Endothelial cell of umbilical vein (primary cell): Measurements from ENCODE around the gene PLN. TPM values are rescaled to one million over a fixed set of nuclear protein-coding genes. Genes with fewer than 3 reads are reported as not detected.

Source experiments
- BruUV-seq: library from RNA; stranded (reverse); fragments of 400-500 nt; replicated peaks from 2 replicates; lab custom pipeline; 2021; lab: Mats Ljungman, UMichigan
- CTCF ChIA-PET: fragments of 300-600, 350-600 bp; sonication (Branson Sonifier 250); formaldehyde crosslinking; loops from one replicate; lab custom pipeline; 2021; ENCODE audit warnings: antibody characterized with exemption, inconsistent platforms; lab: Charles Lee
- POLR2A ChIA-PET: fragments of 300-600, 350-600 bp; sonication (Branson Sonifier 250); formaldehyde crosslinking; loops from one replicate; lab custom pipeline; 2021; ENCODE audit warnings: antibody characterized with exemption, inconsistent platforms; lab: Charles Lee
- DNase-seq: peaks from one replicate; pipeline ENCODE4 v3.0.0-alpha.2; 2011; ENCODE audit warnings: low read depth, low spot score
- FAIRE-seq: peaks from 2 replicates; lab custom pipeline; 2011; peaks lifted over from hg19 to GRCh38; lab: Jason Lieb, UNC
- H2AFZ ChIP-seq: 2 replicates; pipeline ENCODE4 v1.6.0; 2012; ENCODE audit warnings: low read depth, low read length, control low read depth, inconsistent platforms
- H3K27ac ChIP-seq: 2 replicates; pipeline ENCODE4 v1.5.1; 2011; ENCODE audit warnings: low read depth, mild to moderate bottlenecking, control low read depth, low read length, moderate library complexity; ENCODE audit not compliant: insufficient read depth
- H3K27me3 ChIP-seq, 2 experiments: 2 replicates each; pipeline versions ENCODE4 v1.6.0 to v1.6.1; 2011; ENCODE audit warnings: low read length in 2 of 2, mixed read lengths in 1 of 2; ENCODE audit not compliant: control insufficient read depth in 2 of 2, insufficient read depth in 2 of 2
- H3K36me3 ChIP-seq, 2 experiments: 2 replicates in 1 of 2; 3 replicates in 1 of 2; pipeline ENCODE4 v1.5.1; 2011; ENCODE audit warnings: low read length in 2 of 2, mild to moderate bottlenecking in 1 of 2, moderate library complexity in 1 of 2; ENCODE audit not compliant: control insufficient read depth in 2 of 2, insufficient read depth in 2 of 2; ENCODE audit errors: extremely low read depth in 1 of 2
- H3K4me1 ChIP-seq: 3 replicates; pipeline ENCODE4 v1.5.1; 2011; ENCODE audit warnings: mild to moderate bottlenecking, low read length; ENCODE audit not compliant: control insufficient read depth, insufficient read depth; ENCODE audit errors: extremely low read depth
- H3K4me2 ChIP-seq: 2 replicates; pipeline ENCODE4 v1.6.1; 2011; ENCODE audit warnings: low read length, control low read depth, mixed read lengths; ENCODE audit not compliant: insufficient read depth
- H3K4me3 ChIP-seq, 3 experiments: fragments of 200-600 bp in 1 of 3; sonication (generic), shearing (Covaris generic) in 1 of 3; replicated peaks in 1 of 3; 2 replicates each; pipeline ENCODE4 v1.5.1; 2011 to 2016; ENCODE audit warnings: control low read depth in 3 of 3, low read length in 3 of 3, mild to moderate bottlenecking in 2 of 3, inconsistent platforms in 1 of 3, low read depth in 1 of 3, moderate library complexity in 1 of 3; ENCODE audit not compliant: insufficient read depth in 1 of 3
- H3K79me2 ChIP-seq: 2 replicates; pipeline ENCODE4 v1.6.0; 2012; ENCODE audit warnings: low read length, inconsistent platforms; ENCODE audit not compliant: control insufficient read depth, insufficient read depth
- H3K9ac ChIP-seq: replicated peaks from 2 replicates; pipeline ENCODE3; 2011; ENCODE audit warnings: low read length, control low read depth; ENCODE audit not compliant: insufficient read depth; ENCODE audit errors: extremely low read depth
- H3K9me1 ChIP-seq: replicated peaks from 3 replicates; pipeline ENCODE4 v1.6.0; 2011; ENCODE audit warnings: mild to moderate bottlenecking, low read length; ENCODE audit not compliant: control insufficient read depth, insufficient read depth; ENCODE audit errors: extremely low read depth
- H3K9me3 ChIP-seq: replicated peaks from 2 replicates; pipeline ENCODE4 v1.5.1; 2012; ENCODE audit warnings: low read length, inconsistent platforms; ENCODE audit not compliant: control insufficient read depth, insufficient read depth
- H4K20me1 ChIP-seq: replicated peaks from 2 replicates; pipeline ENCODE3; 2011; ENCODE audit warnings: mild to moderate bottlenecking, low read length; ENCODE audit not compliant: control insufficient read depth, insufficient read depth; ENCODE audit errors: extremely low read depth
- EZH2 ChIP-seq: IDR thresholded peaks from 2 replicates; pipeline ENCODE4 v1.6.1; 2012; ENCODE audit warnings: borderline replicate concordance, low read depth, mild to moderate bottlenecking, moderate library complexity, low read length, inconsistent platforms; ENCODE audit not compliant: severe bottlenecking
- FOS ChIP-seq: IDR thresholded peaks from 2 replicates; pipeline ENCODE4 v1.6.1; 2011; ENCODE audit warnings: mild to moderate bottlenecking, low read length, moderate library complexity, borderline replicate concordance; ENCODE audit not compliant: insufficient read depth
- GATA2 ChIP-seq: IDR thresholded peaks from 2 replicates; pipeline ENCODE4 v1.7.0; 2011; ENCODE audit warnings: low read depth, mild to moderate bottlenecking, moderate library complexity, mixed read lengths, low read length; ENCODE audit not compliant: insufficient read length, insufficient read depth
- JUN ChIP-seq: IDR thresholded peaks from 2 replicates; pipeline ENCODE4 v1.6.1; 2011; ENCODE audit warnings: borderline replicate concordance, low read depth; ENCODE audit not compliant: insufficient read length, insufficient read depth
- MYC ChIP-seq: IDR thresholded peaks from one replicate; pipeline ENCODE4 v1.6.1; 2011; ENCODE audit warnings: mild to moderate bottlenecking, low read depth, low read length
- POLR2A ChIP-seq: IDR thresholded peaks from 2 replicates; pipeline ENCODE4 v1.6.1; 2012; ENCODE audit warnings: low read depth, mild to moderate bottlenecking, control low read depth, low read length
- POLR2AphosphoS5 ChIP-seq: IDR thresholded peaks from 2 replicates; pipeline ENCODE4 v1.6.1; 2012; ENCODE audit warnings: low read depth, mild to moderate bottlenecking, control low read depth, low read length, moderate library complexity; ENCODE audit not compliant: insufficient read depth
- dilution Hi-C: fragments of 300-500 bp; cut with MboI; formaldehyde crosslinking; loops from one replicate; pipeline ENCODE4 v1.15.0; 2019; ENCODE audit warnings: low sequenced_read_pairs; ENCODE audit not compliant: extremely low pct_ligation_motif_present
- intact Hi-C: fragments of 100-400 bp; cut with micrococcal nuclease; formaldehyde crosslinking; loops from one replicate; pipeline ENCODE4 v1.10.0; 2022
- polyA plus RNA-seq, 4 experiments: library from polyadenylated mRNA; depleted of rRNA in 3 of 4; stranded (reverse) in 3 of 4; unstranded in 1 of 4; fragments of >200 nt; gene quantifications; 2 replicates each; pipeline versions ENCODE4 v1.2.1 to v1.2.3, GENCODE V29; 2011 to 2012; ENCODE audit warnings: missing spikeins in 1 of 4
- total RNA-seq: library from RNA; stranded (reverse); gene quantifications from 2 replicates; pipeline ENCODE4 v1.2.3, GENCODE V29; 2021
- TF ChIP-seq, protein P1 (sequence below), 2 donors: IDR thresholded peaks; 1 replicate in 1 of 2; 2 replicates in 1 of 2; pipeline ENCODE4 v1.5.1; 2011; ENCODE audit warnings: low read length in 2 of 2, mild to moderate bottlenecking in 2 of 2, moderate library complexity in 2 of 2, control low read depth in 1 of 2, inconsistent platforms in 1 of 2, low read depth in 1 of 2; ENCODE audit not compliant: insufficient read depth in 1 of 2; ENCODE audit errors: extremely low read depth in 1 of 2
- TF ChIP-seq, protein P2 (sequence below): IDR thresholded peaks from 2 replicates; pipeline ENCODE4 v1.6.1; 2011; ENCODE audit not compliant: insufficient read depth, insufficient read length

The PLN gene
- total and polyA plus RNA-seq, 2 donors (not counting 3 experiments of a cell fraction or from before 2014, with no cell fraction given), result not detected

DNA sequence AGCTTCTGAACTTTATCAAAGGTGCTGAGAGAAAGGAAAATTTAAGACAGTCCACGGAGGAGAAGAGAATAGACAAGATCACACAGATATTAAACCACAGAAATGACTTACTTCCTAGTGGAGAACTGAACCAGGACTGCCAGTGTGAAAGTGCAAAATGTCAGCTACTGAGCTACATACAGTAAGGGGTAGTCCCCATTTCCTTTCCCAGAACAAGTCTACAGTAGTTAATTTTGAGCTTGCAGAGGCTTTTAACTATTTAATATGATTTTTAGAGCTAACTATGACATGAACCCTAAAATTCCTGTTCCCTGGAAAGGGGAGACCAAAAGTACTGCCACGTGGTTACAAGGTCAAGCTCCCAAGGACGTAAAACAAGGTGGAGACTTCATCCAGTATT lies 58.2 kb downstream of the PLN start:
- H3K36me3 ChIP-seq, result no peaks in the 10 kb centered on the region
- no peak overlapping the region for H3K4me2 ChIP-seq
- DNase-seq, result no peak
- no peak overlapping the region for H3K27ac ChIP-seq
- ChIA-PET CTCF (interaction anchor here (1.2 to 1.5 kb wide), 3 partner anchors 8 to 11 kb away, joined by 3 to 8 read pairs (median 5); no protein-coding TSS in a partner anchor), POLR2A (no interaction called here)
- no TSS peak for BruUV-seq
- intact Hi-C loops (no loop called here), dilution Hi-C loops (no loop called here)
- no peaks in the 10 kb centered on the region for H3K9me1 ChIP-seq
- no peaks in the 10 kb centered on the region for H3K9me3 ChIP-seq
- H4K20me1 ChIP-seq, result no peaks in the 10 kb centered on the region
- no peak for FAIRE-seq
- no peak for TF ChIP-seq JUN
- TF ChIP-seq, protein P1, sequence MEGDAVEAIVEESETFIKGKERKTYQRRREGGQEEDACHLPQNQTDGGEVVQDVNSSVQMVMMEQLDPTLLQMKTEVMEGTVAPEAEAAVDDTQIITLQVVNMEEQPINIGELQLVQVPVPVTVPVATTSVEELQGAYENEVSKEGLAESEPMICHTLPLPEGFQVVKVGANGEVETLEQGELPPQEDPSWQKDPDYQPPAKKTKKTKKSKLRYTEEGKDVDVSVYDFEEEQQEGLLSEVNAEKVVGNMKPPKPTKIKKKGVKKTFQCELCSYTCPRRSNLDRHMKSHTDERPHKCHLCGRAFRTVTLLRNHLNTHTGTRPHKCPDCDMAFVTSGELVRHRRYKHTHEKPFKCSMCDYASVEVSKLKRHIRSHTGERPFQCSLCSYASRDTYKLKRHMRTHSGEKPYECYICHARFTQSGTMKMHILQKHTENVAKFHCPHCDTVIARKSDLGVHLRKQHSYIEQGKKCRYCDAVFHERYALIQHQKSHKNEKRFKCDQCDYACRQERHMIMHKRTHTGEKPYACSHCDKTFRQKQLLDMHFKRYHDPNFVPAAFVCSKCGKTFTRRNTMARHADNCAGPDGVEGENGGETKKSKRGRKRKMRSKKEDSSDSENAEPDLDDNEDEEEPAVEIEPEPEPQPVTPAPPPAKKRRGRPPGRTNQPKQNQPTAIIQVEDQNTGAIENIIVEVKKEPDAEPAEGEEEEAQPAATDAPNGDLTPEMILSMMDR (IDR thresholded peaks at IDR 0.05; ENCODE audit: extremely low read depth in 1 of 2, insufficient read depth in 1 of 2, low read depth in 1 of 2, low read length in 2 of 2), result no peak
- no peak for TF ChIP-seq MYC
- no peak for TF ChIP-seq FOS
- no peak for TF ChIP-seq GATA2
- peaks cover 23% of the 10 kb centered on the region for H3K79me2 ChIP-seq
- H2AFZ ChIP-seq, result no peak overlapping the region
- H3K4me1 ChIP-seq, result no peaks in the 10 kb centered on the region
- H3K27me3 ChIP-seq, result no peaks in the 10 kb centered on the region
- no peak overlapping the region for H3K9ac ChIP-seq
- no peak overlapping the region for H3K4me3 ChIP-seq

DNA sequence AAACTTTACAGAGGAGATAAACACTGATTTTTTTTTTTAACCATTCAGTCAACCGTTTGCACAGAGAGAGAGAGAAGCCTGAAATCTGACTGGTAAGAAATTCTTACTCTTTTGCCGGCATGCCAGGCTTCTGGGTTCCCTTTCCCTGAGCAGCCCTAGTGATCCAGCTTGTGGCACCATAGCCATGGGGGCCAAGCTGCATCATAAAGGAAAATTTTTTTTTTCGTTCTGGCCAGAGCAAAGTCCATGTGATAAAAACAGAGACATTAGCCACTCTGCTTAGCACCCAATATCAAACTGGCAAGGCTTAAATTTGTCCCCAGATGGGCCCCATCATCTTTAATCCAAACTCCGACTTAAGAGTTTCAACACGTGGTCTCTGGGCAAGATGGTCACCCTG lies 58.8 kb downstream of the PLN start:
- DNase-seq (no peak), FAIRE-seq (no peak)
- Histone ChIP-seq H3K36me3 (no peaks in the 10 kb centered on the region), H3K9me1 (no peaks in the 10 kb centered on the region), H3K27ac (no peak overlapping the region), H2AFZ (no peak overlapping the region), H3K4me2 (no peak overlapping the region), H3K27me3 (no peaks in the 10 kb centered on the region), H3K4me3 (no peak overlapping the region), H3K9me3 (no peaks in the 10 kb centered on the region), H4K20me1 (no peaks in the 10 kb centered on the region), H3K79me2 (peaks cover 26% of the 10 kb centered on the region), H3K4me1 (no peaks in the 10 kb centered on the region), H3K9ac (no peak overlapping the region)
- TF ChIP-seq MYC (no peak), GATA2 (no peak), POLR2AphosphoS5 (no peak), JUN (no peak), FOS (no peak), POLR2A (no peak), EZH2 (no peak)
- TF ChIP-seq, protein P1 (IDR thresholded peaks at IDR 0.05; ENCODE audit: extremely low read depth in 1 of 2, insufficient read depth in 1 of 2, low read depth in 1 of 2, low read length in 2 of 2), result no peak
- TF ChIP-seq, protein P2, sequence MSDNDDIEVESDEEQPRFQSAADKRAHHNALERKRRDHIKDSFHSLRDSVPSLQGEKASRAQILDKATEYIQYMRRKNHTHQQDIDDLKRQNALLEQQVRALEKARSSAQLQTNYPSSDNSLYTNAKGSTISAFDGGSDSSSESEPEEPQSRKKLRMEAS, result no peak
- BruUV-seq, result no TSS peak
- intact Hi-C loops, result no loop called here
- dilution Hi-C loops, result no loop called here
- POLR2A ChIA-PET, result no interaction called here
- CTCF ChIA-PET, result interaction anchor here (1.2 kb wide), 2 partner anchors 9 to 10 kb away, joined by 3 to 8 read pairs; no protein-coding TSS in a partner anchor
